Measurements from ENCODE around the gene SNX22.

SNX22 gene

DNA sequence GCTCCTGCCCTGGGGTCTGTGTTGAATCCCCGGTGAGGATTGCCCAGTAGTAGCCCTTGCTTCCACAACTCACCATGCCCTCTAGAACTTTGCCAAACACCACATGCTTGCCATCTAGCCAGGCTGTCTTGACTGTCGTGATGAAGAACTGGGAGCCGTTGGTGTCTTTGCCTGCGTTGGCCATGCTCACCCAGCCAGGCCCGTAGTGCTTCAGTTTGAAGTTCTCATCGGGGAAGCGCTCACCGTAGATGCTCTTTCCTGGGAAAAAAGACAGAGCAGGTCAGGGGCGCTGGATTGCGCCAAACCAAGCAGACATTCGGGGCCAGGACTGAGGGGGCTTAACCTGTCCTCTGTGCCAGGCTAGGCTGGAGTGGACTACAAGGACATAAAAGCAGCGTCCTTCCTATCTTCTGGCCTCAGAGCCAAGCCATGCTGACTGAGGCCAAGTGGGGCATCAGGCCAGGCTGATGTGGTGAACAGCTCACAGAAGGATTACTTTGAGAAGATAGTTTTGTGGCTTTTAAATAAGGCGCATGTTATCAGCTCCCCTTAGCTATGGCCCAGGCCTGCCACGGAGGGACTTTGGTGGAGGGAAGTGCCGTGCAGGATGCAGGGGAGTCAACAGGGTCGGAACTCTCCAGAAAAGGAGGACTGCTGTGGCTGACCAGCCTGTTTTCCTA lies 5.3 kb downstream of the SNX22 start:
- Mint-ChIP-seq H3K4me1 (peaks cover 42% of the 10 kb centered on the region), H3K36me3 (peaks cover 39% of the 10 kb centered on the region), H3K27me3 (no peaks in the 10 kb centered on the region), H3K27ac (no peak overlapping the region), H3K9me3 (no peaks in the 10 kb centered on the region), H3K4me3 (no peak overlapping the region)
- no peak for ATAC-seq (ENCODE audit: low read depth)
- DNase-seq (ENCODE audit: low spot score in 2 of 2): no peak

DNA sequence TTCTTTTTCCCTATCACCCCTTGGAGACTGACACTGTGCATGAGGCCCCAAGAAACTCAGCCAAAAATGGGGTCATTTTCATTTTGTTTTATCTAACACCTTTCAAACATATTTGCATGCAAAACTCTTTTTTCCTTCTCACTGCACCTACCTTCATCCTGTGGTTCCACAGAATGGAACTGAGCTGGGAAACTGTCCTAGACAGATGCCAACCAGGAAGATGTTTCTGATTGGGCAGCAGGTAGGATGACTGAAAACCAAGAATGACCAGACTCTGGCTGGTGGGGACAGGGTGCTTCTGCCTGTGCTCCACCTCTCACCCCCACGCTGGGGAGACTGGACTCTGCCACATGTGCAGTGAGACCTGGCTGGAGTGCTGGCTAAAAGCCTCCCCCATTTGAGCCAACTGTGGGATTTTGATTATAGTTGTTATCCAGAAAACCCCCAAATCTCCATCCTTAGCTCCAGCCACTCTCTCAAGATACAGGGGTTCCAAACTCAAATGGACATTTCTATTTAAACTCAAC lies 6.1 kb downstream of the SNX22 start:
- Mint-ChIP-seq H3K9me3 (no peaks in the 10 kb centered on the region), H3K27ac (peak overlapping the region; percentile 30), H3K27me3 (no peaks in the 10 kb centered on the region), H3K4me1 (peaks cover 46% of the 10 kb centered on the region), H3K36me3 (peaks cover 39% of the 10 kb centered on the region), H3K4me3 (no peak overlapping the region)
- no peak for DNase-seq (ENCODE audit: low spot score in 2 of 2)
- no peak for ATAC-seq (ENCODE audit: low read depth)

DNA sequence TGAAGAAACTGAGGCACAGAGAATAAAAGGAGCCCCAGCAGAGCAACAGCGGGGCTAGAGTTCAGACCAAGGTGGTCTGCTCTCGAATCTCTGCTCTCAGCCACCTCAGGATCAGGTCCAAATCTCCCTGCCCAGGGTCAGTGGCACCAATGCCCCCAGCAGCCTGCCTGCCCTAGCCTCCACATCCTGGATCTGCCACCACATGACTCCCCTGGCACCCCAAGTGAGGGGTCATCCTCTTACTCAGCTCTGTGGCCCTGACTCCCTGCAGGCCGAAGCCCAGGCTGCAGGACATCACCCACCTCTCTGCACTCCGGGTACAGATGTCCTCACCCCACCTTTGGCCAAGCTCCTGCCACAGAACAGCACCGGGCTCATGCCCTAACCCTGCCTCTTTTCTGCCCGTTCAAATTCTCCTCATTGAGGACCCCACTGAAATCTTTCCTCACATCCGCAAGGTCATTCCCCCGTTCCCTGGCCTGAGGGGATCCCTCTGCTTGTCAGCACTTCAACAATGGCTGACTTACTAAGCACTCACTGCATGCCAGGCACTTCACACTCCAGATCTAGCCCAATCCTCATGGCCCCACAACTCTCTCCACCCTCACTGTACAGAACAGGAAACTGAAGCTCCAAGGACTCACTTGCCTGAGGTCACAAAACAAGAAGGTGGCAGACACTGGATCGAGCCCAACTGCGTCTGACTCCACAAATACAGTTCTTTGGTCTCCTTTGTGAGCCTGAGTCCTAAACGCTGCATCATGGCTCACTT lies 7.0 kb downstream of the SNX22 start:
- Mint-ChIP-seq H3K27me3 (no peaks in the 10 kb centered on the region), H3K27ac (peak overlapping the region; percentile 61), H3K4me1 (peaks cover 46% of the 10 kb centered on the region), H3K9me3 (no peaks in the 10 kb centered on the region), H3K4me3 (no peak overlapping the region), H3K36me3 (peaks cover 39% of the 10 kb centered on the region)
- ATAC-seq (ENCODE audit: low read depth): no peak
- DNase-seq (ENCODE audit: low spot score in 2 of 2): no peak

DNA sequence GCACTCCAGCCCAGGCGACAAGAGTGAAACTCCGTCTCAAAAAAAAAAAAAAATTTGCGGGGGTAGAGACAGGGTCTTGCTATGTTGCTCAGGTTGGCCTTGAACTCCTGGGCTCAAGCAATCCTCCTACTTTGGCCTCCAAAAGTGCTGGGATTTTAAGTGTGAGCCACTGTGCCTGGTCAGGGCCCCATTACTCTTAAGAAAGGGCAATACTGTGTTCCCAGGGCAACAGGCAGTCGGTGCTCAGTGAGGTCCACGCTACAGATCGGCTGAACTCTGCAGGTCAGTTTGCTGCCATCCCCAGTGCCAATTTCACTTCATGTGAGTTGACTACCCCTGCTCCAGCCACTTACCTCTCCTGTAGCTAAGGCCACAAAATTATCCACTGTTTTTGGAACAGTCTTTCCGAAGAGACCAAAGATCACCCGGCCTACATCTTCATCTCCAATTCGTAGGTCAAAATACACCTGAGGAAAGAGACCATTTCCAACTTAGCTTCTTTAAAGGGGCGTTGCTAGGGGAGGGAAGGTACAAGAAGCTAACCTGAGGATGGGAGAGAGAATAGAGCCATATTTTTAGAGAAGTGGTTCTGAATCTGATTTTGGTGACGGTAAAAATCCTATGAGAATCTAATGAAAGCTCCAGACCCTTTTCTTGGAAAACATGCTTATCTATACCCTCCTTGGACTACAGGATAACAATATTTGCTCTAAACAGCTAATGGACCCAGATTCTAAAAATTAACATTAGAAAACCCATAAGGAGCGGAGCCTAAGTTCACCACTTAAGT lies 10.4 kb downstream of the SNX22 start:
- Mint-ChIP-seq H3K4me3 (peak overlapping the region; percentile 91), H3K36me3 (peaks cover 27% of the 10 kb centered on the region), H3K27me3 (no peaks in the 10 kb centered on the region), H3K27ac (peak overlapping the region; percentile 88), H3K9me3 (no peaks in the 10 kb centered on the region), H3K4me1 (peaks cover 49% of the 10 kb centered on the region)
- ATAC-seq (ENCODE audit: low read depth): no peak
- DNase-seq (ENCODE audit: low spot score in 2 of 2): no peak

DNA sequence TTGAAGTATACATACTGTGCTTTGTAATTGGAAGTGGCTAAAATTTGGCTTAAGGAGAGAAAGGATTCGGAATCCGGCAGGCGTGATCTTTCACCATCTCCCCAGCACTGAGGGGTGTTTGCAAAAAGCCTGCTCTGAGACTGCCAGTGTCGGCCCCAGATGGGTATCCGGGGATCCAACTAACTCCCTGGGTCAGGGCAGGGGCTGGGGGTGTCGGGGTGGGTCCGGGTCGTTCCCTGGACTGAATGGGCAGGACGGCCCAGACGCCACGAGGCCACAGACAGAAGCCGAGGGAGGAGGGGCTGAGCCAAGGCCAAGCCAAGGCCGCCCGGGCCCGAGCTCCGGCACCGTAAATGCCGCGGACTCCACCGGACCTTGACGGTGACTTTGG lies 10.9 kb downstream of the SNX22 start:
- H3K4me1 Mint-ChIP-seq: peaks cover 43% of the 10 kb centered on the region
- peak overlapping the region; percentile 88 for H3K27ac Mint-ChIP-seq
- H3K4me3 Mint-ChIP-seq: peak overlapping the region; percentile 91
- DNase-seq (ENCODE audit: low spot score in 2 of 2): no peak
- H3K27me3 Mint-ChIP-seq: no peaks in the 10 kb centered on the region
- H3K36me3 Mint-ChIP-seq: peaks cover 21% of the 10 kb centered on the region
- H3K9me3 Mint-ChIP-seq: no peaks in the 10 kb centered on the region
- peak; percentile 2 for ATAC-seq (ENCODE audit: low read depth)

DNA sequence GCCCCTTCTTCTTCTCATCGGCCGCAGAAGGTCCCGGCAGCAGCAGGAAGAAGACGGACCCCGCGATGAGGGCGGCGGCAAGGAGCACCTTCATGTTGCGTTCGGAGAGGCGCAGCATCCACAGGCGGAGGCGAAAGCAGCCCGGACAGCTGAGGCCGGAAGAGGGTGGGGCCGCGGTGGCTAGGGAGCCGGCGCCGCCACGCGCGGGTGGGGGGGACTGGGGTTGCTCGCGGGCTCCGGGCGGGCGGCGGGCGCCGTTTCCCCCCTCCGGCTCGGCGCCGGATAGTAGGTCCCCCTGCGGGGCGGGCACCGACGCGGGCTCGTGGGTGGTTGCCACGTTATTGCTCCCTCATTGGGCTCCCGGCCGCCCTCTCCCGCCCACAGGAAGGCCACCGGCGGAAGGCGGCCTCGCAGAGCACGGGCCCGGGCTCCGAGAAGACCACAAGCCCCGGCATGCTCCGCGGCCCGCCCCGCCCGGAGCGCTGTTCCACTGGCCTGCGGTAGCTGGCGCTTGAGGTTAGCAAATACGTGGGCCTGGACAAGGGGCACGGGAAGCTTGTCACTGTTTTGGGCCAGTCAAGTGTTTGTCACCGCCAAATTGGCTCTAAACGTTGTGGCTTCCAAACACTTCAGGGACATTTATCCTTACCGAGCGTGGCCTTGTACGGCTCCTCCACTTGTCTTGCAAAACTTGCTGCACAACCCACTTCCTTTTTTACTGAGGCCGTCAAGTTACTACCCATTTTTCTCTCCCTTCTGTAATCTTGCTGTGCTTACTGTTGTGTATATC lies 11.5 kb downstream of the SNX22 start, which contains the start of gene PPIB:
PPIB (minus strand) TSS at position 154 of the 790 bp plus-strand sequence; CDS start at position 118, 36 bp downstream.
- H3K36me3 Mint-ChIP-seq: peaks cover 16% of the 10 kb centered on the region
- peaks cover 39% of the 10 kb centered on the region for H3K4me1 Mint-ChIP-seq
- peak; percentile 89 for ATAC-seq (ENCODE audit: low read depth)
- H3K27me3 Mint-ChIP-seq: no peaks in the 10 kb centered on the region
- peak; percentile 90 to 96 for DNase-seq (ENCODE audit: low spot score in 2 of 2)
- H3K27ac Mint-ChIP-seq: peak within 1 kb of the TSS; percentile 88
- H3K4me3 Mint-ChIP-seq: peak within 1 kb of the TSS; percentile 91
- no peaks in the 10 kb centered on the region for H3K9me3 Mint-ChIP-seq

DNA sequence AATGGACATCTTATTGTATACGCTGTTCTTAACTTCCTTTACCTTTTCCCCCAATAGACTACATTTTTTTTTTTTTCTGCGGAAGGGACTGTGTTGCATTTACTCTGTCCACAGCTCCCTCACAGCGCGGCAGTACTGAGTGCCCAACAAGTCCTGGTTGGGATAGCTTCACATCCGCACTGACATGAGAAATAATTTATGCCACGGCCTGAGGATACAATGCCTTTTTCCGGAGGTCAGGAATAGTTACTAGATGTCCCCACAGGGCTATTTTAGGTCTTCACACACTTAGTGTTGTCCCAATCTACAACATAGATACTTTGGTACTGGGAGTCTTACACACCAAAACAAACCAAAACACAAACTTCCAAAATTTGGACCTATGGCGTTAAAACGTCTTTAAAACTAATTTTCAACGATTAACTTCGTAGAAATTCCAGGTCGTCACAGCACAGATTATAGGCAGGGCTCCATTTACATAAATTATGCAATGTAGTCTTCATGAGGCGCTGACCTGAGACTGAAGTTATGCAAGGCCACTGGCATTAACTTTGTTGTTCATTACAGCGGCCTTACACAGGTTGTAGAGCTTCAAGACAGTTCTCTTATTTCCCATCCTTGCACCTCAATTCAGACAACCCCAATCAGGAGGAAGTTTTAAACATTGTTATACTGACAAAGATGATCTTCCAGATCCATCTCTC lies 12.3 kb downstream of the SNX22 start:
- H3K9me3 Mint-ChIP-seq: no peaks in the 10 kb centered on the region
- peak overlapping the region; percentile 90 for H3K4me3 Mint-ChIP-seq
- no peak for DNase-seq (ENCODE audit: low spot score in 2 of 2)
- peaks cover 11% of the 10 kb centered on the region for H3K36me3 Mint-ChIP-seq
- peak overlapping the region; percentile 88 for H3K27ac Mint-ChIP-seq
- H3K27me3 Mint-ChIP-seq: no peaks in the 10 kb centered on the region
- ATAC-seq (ENCODE audit: low read depth): no peak
- H3K4me1 Mint-ChIP-seq: peaks cover 33% of the 10 kb centered on the region

DNA sequence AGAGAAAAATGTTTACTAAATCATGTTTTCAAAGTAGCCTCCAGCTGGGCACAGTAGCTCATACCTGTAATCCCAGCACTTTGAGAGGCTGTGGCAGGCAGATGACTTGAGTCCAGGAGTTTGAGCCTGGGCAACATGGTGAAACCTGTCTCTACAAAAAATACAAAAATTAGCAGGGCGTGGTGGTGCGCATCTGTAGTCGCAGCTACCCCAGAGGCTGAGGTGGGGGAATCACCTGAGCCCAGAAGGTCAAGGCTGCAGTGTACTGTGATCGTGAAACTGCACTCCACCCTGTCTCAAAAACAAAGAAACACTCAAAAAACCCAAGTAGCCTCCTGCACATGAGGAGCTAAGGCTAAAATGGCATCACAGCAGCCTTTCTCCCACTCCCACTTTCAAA lies 12.9 kb downstream of the SNX22 start:
- no peak for DNase-seq (ENCODE audit: low spot score in 2 of 2)
- Mint-ChIP-seq H3K4me3 (peak overlapping the region; percentile 90), H3K4me1 (peaks cover 30% of the 10 kb centered on the region), H3K36me3 (peaks cover 8% of the 10 kb centered on the region), H3K27ac (peak overlapping the region; percentile 88), H3K9me3 (no peaks in the 10 kb centered on the region), H3K27me3 (no peaks in the 10 kb centered on the region)
- ATAC-seq (ENCODE audit: low read depth): no peak

DNA sequence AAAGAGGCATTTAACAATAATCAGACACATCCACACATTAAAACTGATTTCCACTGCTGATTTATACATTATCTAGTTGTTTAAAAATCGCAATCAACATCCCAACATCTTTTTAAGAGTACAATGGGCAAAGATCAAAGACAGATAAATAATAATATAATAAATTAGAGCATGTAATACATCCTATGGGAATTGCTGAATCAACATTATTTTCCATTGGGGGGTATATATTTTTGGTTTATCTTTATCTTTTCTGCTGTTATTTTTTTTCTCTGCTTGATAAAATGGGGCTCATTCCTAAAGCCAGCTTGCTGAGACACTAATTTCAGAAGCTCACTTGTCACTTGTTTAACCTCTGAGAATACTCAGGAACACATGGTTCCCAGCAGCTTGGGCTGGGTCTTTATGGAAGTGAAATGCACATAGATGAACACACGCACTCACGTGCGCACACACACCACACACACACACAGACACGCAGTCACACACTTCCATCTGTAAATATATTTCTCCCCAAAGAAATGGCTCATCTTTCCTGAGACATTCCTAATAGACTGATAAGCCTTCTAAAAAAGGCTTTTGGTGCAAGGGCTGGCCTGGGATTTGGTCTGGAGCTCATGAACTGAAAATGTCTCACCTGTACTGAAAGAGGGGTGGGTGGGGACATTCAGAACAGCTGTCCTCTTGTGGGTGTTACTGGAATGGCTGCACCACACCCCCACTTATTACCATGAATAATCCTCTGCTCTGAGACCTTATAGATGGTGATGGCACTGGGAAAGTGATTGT lies 14.8 kb downstream of the SNX22 start:
- ATAC-seq (ENCODE audit: low read depth): no peak
- no peak overlapping the region for H3K27ac Mint-ChIP-seq
- DNase-seq (ENCODE audit: low spot score in 2 of 2): no peak
- H3K4me1 Mint-ChIP-seq: peaks cover 23% of the 10 kb centered on the region
- no peak overlapping the region for H3K4me3 Mint-ChIP-seq
- H3K36me3 Mint-ChIP-seq: peaks cover 4% of the 10 kb centered on the region
- H3K9me3 Mint-ChIP-seq: no peaks in the 10 kb centered on the region
- no peaks in the 10 kb centered on the region for H3K27me3 Mint-ChIP-seq

DNA sequence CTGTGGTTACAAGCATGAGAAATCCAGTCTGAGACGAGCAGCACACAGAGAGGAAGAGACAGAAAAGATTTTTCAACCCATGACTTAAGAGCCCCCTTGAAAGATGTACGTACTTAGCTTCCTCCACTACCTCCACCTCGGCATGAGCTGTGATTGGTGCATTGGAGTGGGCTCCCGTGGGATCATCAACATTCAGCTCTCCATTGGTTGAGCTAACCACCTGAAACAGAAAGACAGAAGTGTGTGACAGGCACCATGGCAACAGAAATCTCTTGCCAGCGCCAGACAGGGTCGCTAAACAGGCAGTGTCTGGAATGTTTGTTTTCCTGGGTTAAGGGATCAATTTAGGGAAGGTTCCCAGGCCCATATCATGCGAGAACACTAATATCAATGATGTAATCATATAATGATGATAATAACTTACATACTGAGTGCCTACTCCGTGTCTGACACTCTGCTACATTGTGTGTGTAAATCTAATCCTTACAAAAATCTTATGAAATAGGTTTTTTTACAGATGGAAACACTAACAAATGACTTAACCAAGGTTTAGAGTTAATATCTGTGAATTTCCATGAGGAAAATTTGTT lies 28.8 kb downstream of the SNX22 start:
- peak; percentile 97 for ATAC-seq (ENCODE audit: low read depth)
- H3K9me3 Mint-ChIP-seq: no peaks in the 10 kb centered on the region
- H3K27me3 Mint-ChIP-seq: no peaks in the 10 kb centered on the region
- peak overlapping the region; percentile 61 for H3K4me3 Mint-ChIP-seq
- H3K27ac Mint-ChIP-seq: peak overlapping the region; percentile 96
- peaks cover 4% of the 10 kb centered on the region for H3K36me3 Mint-ChIP-seq
- peak; percentile 47 to 76 for DNase-seq (ENCODE audit: low spot score in 2 of 2)
- peaks cover 17% of the 10 kb centered on the region for H3K4me1 Mint-ChIP-seq

DNA sequence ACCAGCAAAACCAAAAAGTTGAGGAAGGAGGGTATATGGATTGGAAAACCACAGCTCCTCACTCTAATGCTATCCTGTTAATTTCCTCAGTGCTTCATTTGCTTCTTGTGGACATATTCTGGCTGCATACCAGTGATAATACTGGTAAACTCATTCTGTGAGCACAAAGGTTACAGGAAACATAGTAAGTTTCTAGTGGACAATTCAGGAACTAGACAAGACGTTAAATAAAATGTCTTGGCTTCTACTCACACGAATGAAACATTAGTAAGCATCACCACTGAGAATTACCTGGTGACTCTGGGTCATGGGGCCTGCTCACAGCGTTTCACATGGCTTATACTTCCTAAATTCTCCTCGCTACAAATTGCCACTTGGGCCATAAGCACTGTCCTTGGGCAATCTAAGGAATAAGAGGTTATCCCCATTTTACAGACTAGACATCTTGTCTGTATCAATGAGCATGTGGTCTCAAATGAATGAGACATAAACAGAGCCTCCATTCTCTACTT lies 31.4 kb downstream of the SNX22 start:
- H3K27ac Mint-ChIP-seq: peak overlapping the region; percentile 35
- H3K36me3 Mint-ChIP-seq: peaks cover 2% of the 10 kb centered on the region
- H3K4me3 Mint-ChIP-seq: no peak overlapping the region
- ATAC-seq (ENCODE audit: low read depth) (no peak), DNase-seq (ENCODE audit: low spot score in 2 of 2) (no peak)
- no peaks in the 10 kb centered on the region for H3K27me3 Mint-ChIP-seq
- H3K4me1 Mint-ChIP-seq: peaks cover 17% of the 10 kb centered on the region
- no peaks in the 10 kb centered on the region for H3K9me3 Mint-ChIP-seq
